HG03064 (cell line): Measurements from ENCODE around the gene KHDC3L.

Experiments used
- ATAC-seq: cut with Tn5 transposase; IDR thresholded peaks from one replicate; pipeline ENCODE4 v1.9.1; 2021; ENCODE audit warnings: low read depth; ENCODE audit not compliant: unreplicated experiment

The KHDC3L gene

GRCh38 chr6:73362358-73362757 is at the start of gene KHDC3L:
Gene KHDC3L, plus strand, starts transcription at chr6:73362658. Its CDS starts 72 bp downstream, at chr6:73362730.
- ATAC-seq: no peak

GRCh38 chr6:73314577-73315492 is 47.6 kb upstream of the KHDC3L start:
- ATAC-seq: no peak

- ATAC-seq: no peak
These were observed 39.1 kb upstream of the KHDC3L start for GRCh38 chr6:73323323-73323722.

- no peak for ATAC-seq
These were observed 36.8 kb upstream of the KHDC3L start for GRCh38 chr6:73325656-73326055.

GRCh38 chr6:73328790-73329189 is 33.7 kb upstream of the KHDC3L start:
- no peak for ATAC-seq

- ATAC-seq: no peak
These were observed 33.3 kb upstream of the KHDC3L start for GRCh38 chr6:73329201-73329600.

GRCh38 chr6:73339340-73339739 is 23.1 kb upstream of the KHDC3L start:
- no peak for ATAC-seq

GRCh38 chr6:73340048-73340447 is 22.4 kb upstream of the KHDC3L start:
- ATAC-seq: no peak

GRCh38 chr6:73341335-73341734 is 21.1 kb upstream of the KHDC3L start:
- no peak for ATAC-seq

- ATAC-seq: no peak
These were observed 20.3 kb upstream of the KHDC3L start for GRCh38 chr6:73342174-73342573.

- ATAC-seq: no peak
These were observed 19.3 kb upstream of the KHDC3L start for GRCh38 chr6:73343164-73343563.

- ATAC-seq: no peak
These were observed 13.8 kb upstream of the KHDC3L start for GRCh38 chr6:73348550-73349204.

GRCh38 chr6:73349311-73349710 is 13.1 kb upstream of the KHDC3L start:
- no peak for ATAC-seq

- ATAC-seq: no peak
These were observed 8.5 kb upstream of the KHDC3L start, which contains the start of gene DPPA5 for GRCh38 chr6:73353636-73354593. Gene DPPA5, minus strand, starts transcription at chr6:73354276. Its CDS starts 51 bp downstream, at chr6:73354225.

GRCh38 chr6:73362869-73363536 is 545 bp downstream of the KHDC3L start:
- ATAC-seq: no peak

- ATAC-seq: no peak
These were observed 1.0 kb downstream of the KHDC3L start for GRCh38 chr6:73363537-73363875.

GRCh38 chr6:73364121-73364520 is 1.7 kb downstream of the KHDC3L start:
- no peak for ATAC-seq

- ATAC-seq: no peak
These were observed 2.1 kb downstream of the KHDC3L start for GRCh38 chr6:73364549-73364948.

- ATAC-seq: no peak
These were observed 5.4 kb downstream of the KHDC3L start for GRCh38 chr6:73367761-73368355.

- ATAC-seq: no peak
These were observed 6.2 kb downstream of the KHDC3L start for GRCh38 chr6:73368675-73369074.
